ENCODE measurements around the gene EMC9. TPM values are rescaled to one million over a fixed set of nuclear protein-coding genes. Genes with fewer than 3 reads are reported as not detected.

The EMC9 gene
- total and polyA plus RNA-seq, 10 of the 15 experiments (the other 5 are each of a cell fraction or from before 2014, with no cell fraction given) = 15.3 to 60.5 (median 30.3) TPM

- TF ChIP-seq ZNF592 (IDR thresholded peaks at IDR 0.05) (no peak), PBX3 (IDR thresholded peaks at IDR 0.05; ENCODE audit: insufficient replicate concordance, low read depth, low read length) (peak; percentile 3), CTCF (IDR thresholded peaks at IDR 0.05 in 2 of 3, conservative IDR thresholded peaks at IDR 0.05 in 1 of 3; ENCODE audit: control insufficient read depth in 2 of 3, extremely low read depth in 1 of 3, insufficient read depth in 1 of 3, low read depth in 3 of 3, low read length in 3 of 3) (no peak), NFYA (IDR thresholded peaks at IDR 0.05; ENCODE audit: borderline replicate concordance, low read depth, low read length) (no peak; the same call in 1 of the 2 replicates), FOS (IDR thresholded peaks at IDR 0.05; ENCODE audit: borderline replicate concordance, extremely low read depth, insufficient read length) (no peak), PAX5 (IDR thresholded peaks at IDR 0.05; ENCODE audit: borderline replicate concordance, low read depth, low read length) (peak; percentile 25; the same call in 1 of the 2 replicates), YY1 (IDR thresholded peaks at IDR 0.05; ENCODE audit: low read depth, low read length) (peak; percentile 74; the same call in 1 of the 2 replicates), CHD2 (IDR thresholded peaks at IDR 0.05; ENCODE audit: borderline replicate concordance, low read depth, low read length) (0 out of 2 replicates have a peak, but pooled peaks have one; percentile 13), YBX1 (IDR thresholded peaks at IDR 0.05) (no peak), ATF2 (IDR thresholded peaks at IDR 0.05; ENCODE audit: low read length) (0 out of 2 replicates have a peak, but pooled peaks have one; percentile 24), LARP7 (IDR thresholded peaks at IDR 0.05) (no peak; the same call in 1 of the 2 replicates), ZNF687 (IDR thresholded peaks at IDR 0.05) (peak; percentile 19; the same call in 1 of the 2 replicates)
Observed at GRCh38 chr14:24171422-24172260, 30.2 kb upstream of the EMC9 start, which contains the start of gene REC8 (continued).
